Activated naive CD4-positive, alpha-beta T cell treated with anti-CD3 and anti-CD28 coated beads, Interleukin-2, amount 50 U/mL, for 24 hours (primary cell): ENCODE measurements around the gene VSTM2B.
"Not testable (repeated sequence)": the region's sequence is repeated elsewhere in the genome, so short reads cannot be mapped to it uniquely, and the experiment has no call there.

Experiments used
- H3K27ac Mint-ChIP-seq: one replicate; pipeline ENCODE4 v1.8.0; 2021; ENCODE audit warnings: mild to moderate bottlenecking, mixed read lengths
- H3K27me3 Mint-ChIP-seq: one replicate; pipeline ENCODE4 v1.8.0; 2021; ENCODE audit warnings: mixed read lengths
- H3K36me3 Mint-ChIP-seq: one replicate; pipeline ENCODE4 v1.8.0; 2021; ENCODE audit warnings: mixed read lengths
- H3K4me1 Mint-ChIP-seq: one replicate; pipeline ENCODE4 v1.8.0; 2021; ENCODE audit warnings: mixed read lengths
- H3K4me3 Mint-ChIP-seq: one replicate; pipeline ENCODE4 v1.8.0; 2021; ENCODE audit warnings: mild to moderate bottlenecking, mixed read lengths
- H3K9me3 Mint-ChIP-seq: one replicate; pipeline ENCODE4 v1.8.0; 2021; ENCODE audit warnings: mixed read lengths

The VSTM2B gene

GRCh38 chr19:29551774-29552173, 26.0 kb downstream of the VSTM2B start:
- Mint-ChIP-seq H3K36me3 (peaks cover 2% of the 10 kb centered on the region), H3K4me3 (no peak overlapping the region), H3K9me3 (peaks cover 13% of the 10 kb centered on the region), H3K27me3 (peaks cover 18% of the 10 kb centered on the region), H3K4me1 (no peaks in the 10 kb centered on the region), H3K27ac (no peak overlapping the region)

GRCh38 chr19:29552454-29553280, 26.9 kb downstream of the VSTM2B start:
- no peak overlapping the region for H3K27ac Mint-ChIP-seq
- H3K27me3 Mint-ChIP-seq, result peaks cover 13% of the 10 kb centered on the region
- H3K36me3 Mint-ChIP-seq, result peaks cover 2% of the 10 kb centered on the region
- no peak overlapping the region for H3K4me3 Mint-ChIP-seq
- no peaks in the 10 kb centered on the region for H3K4me1 Mint-ChIP-seq
- H3K9me3 Mint-ChIP-seq, result peaks cover 13% of the 10 kb centered on the region

- H3K27me3 Mint-ChIP-seq, result peaks cover 13% of the 10 kb centered on the region
- no peaks in the 10 kb centered on the region for H3K4me1 Mint-ChIP-seq
- no peak overlapping the region for H3K4me3 Mint-ChIP-seq
- peaks cover 19% of the 10 kb centered on the region for H3K9me3 Mint-ChIP-seq
- peaks cover 2% of the 10 kb centered on the region for H3K36me3 Mint-ChIP-seq
- H3K27ac Mint-ChIP-seq, result no peak overlapping the region
These were observed 28.4 kb downstream of the VSTM2B start for GRCh38 chr19:29554149-29554548.

DNA sequence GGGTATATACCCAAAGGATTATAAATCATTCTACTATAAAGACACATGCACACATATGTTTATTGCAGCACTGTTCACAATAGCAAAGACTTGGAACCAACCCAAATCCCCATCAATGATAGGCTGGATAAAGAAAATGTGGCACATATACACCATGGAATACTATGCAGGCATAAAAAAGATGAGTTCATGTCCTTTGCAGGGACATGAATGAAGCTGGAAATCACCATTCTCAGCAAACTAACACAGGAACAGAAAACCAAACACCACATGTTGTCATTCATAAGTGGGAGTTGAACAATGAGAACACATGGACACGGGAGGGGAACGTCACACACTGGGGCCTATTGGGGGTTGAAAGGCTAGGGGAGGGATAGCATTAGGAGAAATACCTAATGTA, 33.3 kb downstream of the VSTM2B start:
- Mint-ChIP-seq H3K27me3 (peaks cover 13% of the 10 kb centered on the region), H3K9me3 (peaks cover 19% of the 10 kb centered on the region)
- not testable (repeated sequence) for H3K4me1 Mint-ChIP-seq, H3K27ac Mint-ChIP-seq, H3K4me3 Mint-ChIP-seq, H3K36me3 Mint-ChIP-seq

DNA sequence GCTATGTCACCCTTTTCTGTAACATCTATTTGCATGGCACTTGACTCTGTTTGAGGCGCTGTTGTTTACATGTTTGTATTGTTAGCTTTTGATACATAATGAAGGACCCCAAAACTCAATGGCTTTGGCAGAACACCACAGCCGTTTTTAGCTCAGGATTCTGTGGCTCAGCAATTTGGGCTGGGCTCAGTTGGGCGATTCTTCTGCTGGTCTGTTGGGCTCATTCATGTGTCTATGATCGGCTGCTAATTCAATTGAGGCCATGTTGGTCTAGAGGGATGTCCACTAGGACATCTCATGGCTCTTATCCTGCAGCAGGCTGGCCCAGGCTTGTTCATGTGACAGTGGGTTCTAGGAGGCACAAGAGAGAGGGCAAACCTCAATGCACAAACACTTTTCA, 33.9 kb downstream of the VSTM2B start:
- Mint-ChIP-seq H3K4me3 (no peak overlapping the region), H3K27ac (no peak overlapping the region), H3K4me1 (peaks cover 4% of the 10 kb centered on the region), H3K36me3 (peaks cover 2% of the 10 kb centered on the region), H3K9me3 (peaks cover 18% of the 10 kb centered on the region), H3K27me3 (peaks cover 17% of the 10 kb centered on the region)

GRCh38 chr19:29560313-29561075, 34.7 kb downstream of the VSTM2B start:
- H3K27me3 Mint-ChIP-seq, result peaks cover 15% of the 10 kb centered on the region
- peaks cover 2% of the 10 kb centered on the region for H3K36me3 Mint-ChIP-seq
- H3K4me1 Mint-ChIP-seq, result peaks cover 11% of the 10 kb centered on the region
- peaks cover 10% of the 10 kb centered on the region for H3K9me3 Mint-ChIP-seq
- H3K4me3 Mint-ChIP-seq, result no peak overlapping the region
- no peak overlapping the region for H3K27ac Mint-ChIP-seq

DNA sequence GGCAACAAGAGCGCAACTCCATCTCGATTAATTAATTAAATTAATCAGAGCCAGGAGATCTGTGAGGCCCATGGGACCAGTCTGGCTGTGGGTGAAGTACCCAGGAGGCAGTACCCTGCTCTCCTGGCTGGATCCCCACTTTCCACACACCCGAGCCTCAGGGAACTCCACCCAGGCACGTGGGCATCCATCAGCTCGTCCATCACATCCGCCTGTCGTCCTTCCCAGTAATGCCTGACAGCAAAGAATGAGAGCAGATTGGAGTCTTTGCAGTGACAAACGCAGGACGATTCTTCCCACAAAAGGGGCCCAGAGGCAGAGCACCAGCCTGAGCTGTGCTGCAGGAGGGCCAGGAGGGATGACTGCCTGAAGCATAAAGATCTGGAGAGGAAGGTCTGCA, 35.8 kb downstream of the VSTM2B start:
- no peak overlapping the region for H3K27ac Mint-ChIP-seq

GRCh38 chr19:29562299-29563297, 36.8 kb downstream of the VSTM2B start:
- Mint-ChIP-seq H3K36me3 (no peaks in the 10 kb centered on the region), H3K4me3 (no peak overlapping the region), H3K4me1 (peaks cover 11% of the 10 kb centered on the region), H3K27me3 (peaks cover 14% of the 10 kb centered on the region), H3K27ac (no peak overlapping the region), H3K9me3 (peaks cover 6% of the 10 kb centered on the region)

More for the DNA sequence above, 35.8 kb downstream of the VSTM2B start:
- H3K27me3 Mint-ChIP-seq, result peaks cover 12% of the 10 kb centered on the region
- H3K9me3 Mint-ChIP-seq, result peaks cover 6% of the 10 kb centered on the region
- H3K4me3 Mint-ChIP-seq, result no peak overlapping the region
- no peaks in the 10 kb centered on the region for H3K36me3 Mint-ChIP-seq
- H3K4me1 Mint-ChIP-seq, result peaks cover 11% of the 10 kb centered on the region

DNA sequence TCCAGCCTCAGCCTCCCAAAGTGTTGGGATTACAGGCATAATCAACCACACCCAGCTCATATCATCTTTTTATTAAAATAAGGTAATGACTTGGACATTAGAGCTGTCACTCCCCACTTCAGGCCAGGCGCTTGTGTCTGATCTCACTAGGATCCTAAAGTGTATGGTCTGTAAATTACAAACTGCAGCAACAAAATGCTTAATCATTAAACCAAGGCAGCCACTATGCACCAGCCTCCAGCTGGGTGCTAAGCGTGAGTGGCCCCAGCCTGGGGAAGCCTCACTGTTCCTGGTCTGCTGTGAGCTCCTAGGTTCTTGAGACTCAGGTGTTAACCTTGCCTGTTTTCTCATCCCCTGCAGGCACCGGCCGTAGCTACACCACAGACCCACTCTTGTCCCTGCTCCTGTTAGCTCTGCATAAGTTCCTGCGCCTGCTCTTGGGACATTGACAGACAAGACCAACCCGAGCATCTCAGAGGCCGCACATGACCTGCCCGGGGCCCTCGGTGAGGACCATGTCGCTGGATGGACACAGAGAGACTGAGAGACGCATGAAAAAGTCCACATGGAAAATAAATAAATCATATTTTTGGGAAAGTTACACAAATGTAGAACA, 37.8 kb downstream of the VSTM2B start:
- H3K9me3 Mint-ChIP-seq, result no peaks in the 10 kb centered on the region
- no peak overlapping the region for H3K27ac Mint-ChIP-seq
- no peaks in the 10 kb centered on the region for H3K36me3 Mint-ChIP-seq
- H3K4me1 Mint-ChIP-seq, result peaks cover 11% of the 10 kb centered on the region
- H3K4me3 Mint-ChIP-seq, result no peak overlapping the region
- H3K27me3 Mint-ChIP-seq, result peaks cover 19% of the 10 kb centered on the region

DNA sequence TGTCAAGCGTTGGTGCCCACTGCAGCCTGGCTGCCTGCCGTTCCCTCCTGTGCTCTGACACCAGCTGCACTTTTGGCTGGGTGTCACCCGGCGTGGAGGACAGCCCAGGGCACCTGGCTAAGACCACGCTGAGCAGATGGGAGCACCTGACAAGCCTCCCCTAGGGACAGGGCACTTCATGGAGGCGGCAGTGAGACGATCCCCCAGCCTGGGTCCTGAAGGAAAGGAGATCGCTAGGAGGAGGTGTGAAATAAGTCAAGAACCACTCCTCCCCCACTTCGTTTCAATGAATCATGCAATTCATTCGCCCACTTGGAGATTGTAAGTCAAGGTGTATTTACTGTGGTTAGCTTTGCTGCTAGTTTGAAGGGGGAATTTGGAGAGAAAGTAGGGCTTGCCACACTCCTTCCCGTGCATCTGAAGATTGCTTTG, 38.8 kb downstream of the VSTM2B start:
- no peak overlapping the region for H3K4me3 Mint-ChIP-seq
- H3K4me1 Mint-ChIP-seq, result peaks cover 11% of the 10 kb centered on the region
- no peaks in the 10 kb centered on the region for H3K36me3 Mint-ChIP-seq
- H3K9me3 Mint-ChIP-seq, result no peaks in the 10 kb centered on the region
- no peak overlapping the region for H3K27ac Mint-ChIP-seq
- peaks cover 19% of the 10 kb centered on the region for H3K27me3 Mint-ChIP-seq

GRCh38 chr19:29565171-29565570, 39.4 kb downstream of the VSTM2B start:
- H3K9me3 Mint-ChIP-seq, result no peaks in the 10 kb centered on the region
- peaks cover 19% of the 10 kb centered on the region for H3K27me3 Mint-ChIP-seq
- no peaks in the 10 kb centered on the region for H3K36me3 Mint-ChIP-seq
- H3K4me3 Mint-ChIP-seq, result no peak overlapping the region
- no peak overlapping the region for H3K27ac Mint-ChIP-seq
- H3K4me1 Mint-ChIP-seq, result peaks cover 11% of the 10 kb centered on the region

DNA sequence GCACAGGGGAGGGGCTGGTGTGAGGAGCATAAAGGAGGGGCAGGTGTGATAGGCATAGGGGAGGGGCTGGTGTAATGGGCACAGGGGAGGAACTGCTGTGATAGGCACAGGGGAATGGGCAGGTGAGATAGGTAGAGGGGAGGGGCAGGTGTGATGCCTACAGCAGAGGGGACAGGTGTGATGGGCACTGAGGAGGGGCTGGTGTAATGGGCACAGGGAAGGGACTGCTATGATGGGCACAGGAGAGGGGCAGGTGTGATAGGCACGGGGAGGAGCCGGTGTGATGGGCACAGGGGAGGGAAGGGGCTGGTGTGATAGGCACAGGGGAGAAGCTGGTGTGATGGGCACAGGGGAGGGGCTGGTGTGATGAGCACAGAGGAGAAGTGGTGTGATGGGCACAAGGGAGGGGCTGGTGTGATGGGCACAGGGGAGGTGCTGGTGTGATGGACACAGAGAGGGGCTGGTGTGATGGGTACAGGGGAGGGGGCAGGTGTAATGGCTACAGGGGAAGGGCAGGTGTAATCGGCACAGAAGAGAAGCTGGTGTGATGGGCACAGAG, 40.8 kb downstream of the VSTM2B start:
- H3K27me3 Mint-ChIP-seq, result peaks cover 21% of the 10 kb centered on the region
- peaks cover 11% of the 10 kb centered on the region for H3K4me1 Mint-ChIP-seq
- H3K4me3 Mint-ChIP-seq, result no peak overlapping the region
- no peaks in the 10 kb centered on the region for H3K9me3 Mint-ChIP-seq
- H3K27ac Mint-ChIP-seq, result no peak overlapping the region
- H3K36me3 Mint-ChIP-seq, result no peaks in the 10 kb centered on the region

- peaks cover 22% of the 10 kb centered on the region for H3K27me3 Mint-ChIP-seq
- peaks cover 11% of the 10 kb centered on the region for H3K4me1 Mint-ChIP-seq
- H3K36me3 Mint-ChIP-seq, result no peaks in the 10 kb centered on the region
- no peaks in the 10 kb centered on the region for H3K9me3 Mint-ChIP-seq
- no peak overlapping the region for H3K4me3 Mint-ChIP-seq
- no peak overlapping the region for H3K27ac Mint-ChIP-seq
These were observed 41.6 kb downstream of the VSTM2B start for GRCh38 chr19:29567366-29567915.
